SJCRH30 (cell line): ENCODE results near the gene HMG20B. TPM values are rescaled to one million over a fixed set of nuclear protein-coding genes. Genes with fewer than 3 reads are reported as not detected.

ENCODE experiments used
- DNase-seq, 2 experiments: peaks; one replicate each; pipeline ENCODE4 v3.0.0-alpha.2; 2015 to 2020
- H3K27ac ChIP-seq: fragments of 250-450 bp; sonication (Bioruptor Pico); 2 replicates; pipeline ENCODE4 v1.5.1; 2020; ENCODE audit warnings: mild to moderate bottlenecking, moderate library complexity
- H3K27me3 ChIP-seq: fragments of 250-450 bp; sonication (Bioruptor Pico); 2 replicates; pipeline ENCODE4 v1.5.1; 2020; ENCODE audit warnings: mild to moderate bottlenecking, moderate library complexity
- H3K36me3 ChIP-seq: fragments of 250-450 bp; sonication (Bioruptor Pico); 2 replicates; pipeline ENCODE4 v1.5.1; 2020; ENCODE audit warnings: mild to moderate bottlenecking, moderate library complexity
- H3K4me1 ChIP-seq: fragments of 250-450 bp; sonication (Bioruptor Pico); 2 replicates; pipeline ENCODE4 v1.5.1; 2020; ENCODE audit warnings: mild to moderate bottlenecking, moderate library complexity
- H3K4me3 ChIP-seq: fragments of 250-450 bp; sonication (Bioruptor Pico); 2 replicates; pipeline ENCODE4 v1.5.1; 2020; ENCODE audit warnings: mild to moderate bottlenecking, moderate library complexity
- H3K9me3 ChIP-seq: fragments of 250-450 bp; sonication (Bioruptor Pico); replicated peaks from 2 replicates; pipeline ENCODE4 v1.5.1; 2020; ENCODE audit warnings: mild to moderate bottlenecking, moderate library complexity
- total RNA-seq: library from RNA; depleted of rRNA; stranded (reverse); fragments of >200 nt; shearing (Covaris generic); gene quantifications from 2 replicates; pipeline ENCODE4 v1.2.3, GENCODE V29; 2014

The HMG20B gene
- total RNA-seq, 1 experiment from 2014 or later = 48.0 TPM

GRCh38 chr19:3609779-3610719 lies 37.3 kb downstream of the HMG20B start:
- Histone ChIP-seq H3K9me3 (no peaks in the 10 kb centered on the region), H3K27me3 (peaks cover 9% of the 10 kb centered on the region; the same call in 1 of the 2 replicates), H3K27ac (no peak overlapping the region), H3K4me1 (no peaks in the 10 kb centered on the region; the same call in 1 of the 2 replicates), H3K36me3 (peaks cover 7% of the 10 kb centered on the region; the same call in 1 of the 2 replicates), H3K4me3 (no peak overlapping the region)
- no peak for DNase-seq

- H3K9me3 ChIP-seq = no peaks in the 10 kb centered on the region
- no peak overlapping the region for H3K4me3 ChIP-seq
- H3K4me1 ChIP-seq = no peaks in the 10 kb centered on the region; the same call in 1 of the 2 replicates
- H3K27me3 ChIP-seq = peaks cover 2% of the 10 kb centered on the region; the same call in 1 of the 2 replicates
- H3K36me3 ChIP-seq = peaks cover 7% of the 10 kb centered on the region; the same call in 1 of the 2 replicates
- DNase-seq = no peak
- no peak overlapping the region for H3K27ac ChIP-seq
Observed at GRCh38 chr19:3610745-3611717, 38.3 kb downstream of the HMG20B start.

- H3K27me3 ChIP-seq = no peaks in the 10 kb centered on the region
- peaks cover 7% of the 10 kb centered on the region; the same call in 1 of the 2 replicates for H3K36me3 ChIP-seq
- H3K9me3 ChIP-seq = no peaks in the 10 kb centered on the region
- DNase-seq = no peak
- no peak overlapping the region for H3K27ac ChIP-seq
- H3K4me1 ChIP-seq = no peaks in the 10 kb centered on the region
- no peak overlapping the region for H3K4me3 ChIP-seq
Observed at GRCh38 chr19:3611841-3612240, 39.1 kb downstream of the HMG20B start.

- Histone ChIP-seq H3K9me3 (no peaks in the 10 kb centered on the region), H3K36me3 (peaks cover 7% of the 10 kb centered on the region; the same call in 1 of the 2 replicates), H3K4me1 (no peaks in the 10 kb centered on the region), H3K4me3 (no peak overlapping the region), H3K27ac (no peak overlapping the region), H3K27me3 (no peaks in the 10 kb centered on the region)
- no peak for DNase-seq
Observed at GRCh38 chr19:3612330-3612729, 39.6 kb downstream of the HMG20B start.

GRCh38 chr19:3612901-3613741 lies 40.4 kb downstream of the HMG20B start:
- H3K36me3 ChIP-seq = peaks cover 7% of the 10 kb centered on the region; the same call in 1 of the 2 replicates

GRCh38 chr19:3613818-3614661 lies 41.3 kb downstream of the HMG20B start:
- Histone ChIP-seq H3K36me3 (peaks cover 11% of the 10 kb centered on the region; the same call in 1 of the 2 replicates), H3K4me1 (no peaks in the 10 kb centered on the region), H3K4me3 (no peak overlapping the region), H3K27ac (no peak overlapping the region), H3K27me3 (no peaks in the 10 kb centered on the region), H3K9me3 (no peaks in the 10 kb centered on the region)
- DNase-seq = no peak

More at GRCh38 chr19:3612901-3613741, 40.4 kb downstream of the HMG20B start:
- no peaks in the 10 kb centered on the region for H3K27me3 ChIP-seq
- no peak overlapping the region for H3K27ac ChIP-seq
- DNase-seq = no peak
- no peaks in the 10 kb centered on the region for H3K9me3 ChIP-seq
- H3K4me1 ChIP-seq = no peaks in the 10 kb centered on the region
- H3K4me3 ChIP-seq = no peak overlapping the region

- no peak for DNase-seq
- no peaks in the 10 kb centered on the region for H3K4me1 ChIP-seq
Observed at GRCh38 chr19:3614858-3615505, 42.2 kb downstream of the HMG20B start.

GRCh38 chr19:3615524-3616135 lies 42.9 kb downstream of the HMG20B start:
- no peak for DNase-seq
- H3K4me1 ChIP-seq = no peaks in the 10 kb centered on the region
- H3K4me3 ChIP-seq = no peak overlapping the region
- H3K27ac ChIP-seq = no peak overlapping the region
- no peaks in the 10 kb centered on the region for H3K27me3 ChIP-seq
- no peaks in the 10 kb centered on the region for H3K9me3 ChIP-seq
- H3K36me3 ChIP-seq = peaks cover 13% of the 10 kb centered on the region; the same call in 1 of the 2 replicates

More at GRCh38 chr19:3614858-3615505, 42.2 kb downstream of the HMG20B start:
- Histone ChIP-seq H3K27me3 (no peaks in the 10 kb centered on the region), H3K36me3 (peaks cover 13% of the 10 kb centered on the region; the same call in 1 of the 2 replicates), H3K9me3 (no peaks in the 10 kb centered on the region), H3K27ac (no peak overlapping the region), H3K4me3 (no peak overlapping the region)

- H3K27me3 ChIP-seq = no peaks in the 10 kb centered on the region
- DNase-seq = no peak
- no peaks in the 10 kb centered on the region for H3K9me3 ChIP-seq
- peaks cover 9% of the 10 kb centered on the region; the same call in 1 of the 2 replicates for H3K36me3 ChIP-seq
- no peak overlapping the region for H3K4me3 ChIP-seq
- H3K4me1 ChIP-seq = no peaks in the 10 kb centered on the region
- no peak overlapping the region for H3K27ac ChIP-seq
Observed at GRCh38 chr19:3617463-3617862, 44.7 kb downstream of the HMG20B start.

GRCh38 chr19:3618144-3618810 lies 45.5 kb downstream of the HMG20B start:
- no peak overlapping the region for H3K27ac ChIP-seq
- H3K4me1 ChIP-seq = no peaks in the 10 kb centered on the region
- no peaks in the 10 kb centered on the region for H3K9me3 ChIP-seq
- 0 out of 2 replicates have a peak, but pooled peaks cover 6% of the 10 kb centered on the region for H3K36me3 ChIP-seq
- no peaks in the 10 kb centered on the region for H3K27me3 ChIP-seq
- DNase-seq = peak in 1 of 2 experiments; percentile 44
- no peak overlapping the region for H3K4me3 ChIP-seq

- Histone ChIP-seq H3K27me3 (no peaks in the 10 kb centered on the region), H3K4me1 (no peaks in the 10 kb centered on the region), H3K27ac (no peak overlapping the region), H3K36me3 (0 out of 2 replicates have a peak, but pooled peaks cover 6% of the 10 kb centered on the region), H3K9me3 (no peaks in the 10 kb centered on the region), H3K4me3 (no peak overlapping the region)
- no peak for DNase-seq
Observed at GRCh38 chr19:3618811-3619630, 46.3 kb downstream of the HMG20B start.
